Stimulated activated memory B cell treated with anti-CD40 and anti-IgM and Interleukin-4, amounts not matched to agents 10 μg/mL and 1 μg/mL and 100 μg/mL, for 72 hours (primary cell): Measurements from ENCODE around the gene TRIM7.
A peak's percentile ranks its signal among the peaks of the same experiment; 100 is the strongest.
"Not testable (repeated sequence)": the region's sequence is repeated elsewhere in the genome, so short reads cannot be mapped to it uniquely, and the experiment has no call there.

Experiments
- ATAC-seq: fragments of 150-1000 bp; cut with Tn5 transposase; 2 replicates; pipeline ENCODE4 v1.10.0; 2021
- H3K27ac Mint-ChIP-seq: one replicate; pipeline ENCODE4 v1.8.0; 2022; ENCODE audit warnings: mild to moderate bottlenecking, mixed read lengths
- H3K27me3 Mint-ChIP-seq: one replicate; pipeline ENCODE4 v1.8.0; 2022; ENCODE audit warnings: mixed read lengths
- H3K36me3 Mint-ChIP-seq: one replicate; pipeline ENCODE4 v1.8.0; 2022; ENCODE audit warnings: mixed read lengths
- H3K4me1 Mint-ChIP-seq: one replicate; pipeline ENCODE4 v1.8.0; 2022; ENCODE audit warnings: mixed read lengths
- H3K4me3 Mint-ChIP-seq: one replicate; pipeline ENCODE4 v1.8.0; 2022; ENCODE audit warnings: mild to moderate bottlenecking, moderate library complexity, mixed read lengths
- H3K9me3 Mint-ChIP-seq: one replicate; pipeline ENCODE4 v1.8.0; 2022; ENCODE audit warnings: mixed read lengths

Gene TRIM7

DNA sequence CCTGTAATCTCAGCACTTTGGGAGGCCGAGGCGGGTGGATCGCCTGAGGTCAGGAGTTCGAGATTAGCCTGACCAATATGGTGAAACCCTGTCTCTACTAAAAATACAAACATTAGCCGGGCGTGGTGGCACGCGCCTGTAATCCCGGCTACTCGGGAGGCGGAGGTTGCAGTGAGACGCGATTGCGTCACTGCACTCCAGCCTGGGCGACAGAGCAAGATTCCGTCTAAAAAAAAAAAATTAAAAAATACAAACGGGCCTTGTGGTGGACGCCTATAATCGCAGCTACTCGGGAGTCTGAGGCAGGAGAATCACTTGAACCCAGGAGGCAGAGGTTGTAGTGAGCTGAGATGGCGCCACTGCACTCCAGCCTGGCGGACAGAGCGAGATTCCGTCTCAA, 4.0 kb upstream of the TRIM7 start:
- peaks cover 34% of the 10 kb centered on the region for H3K4me1 Mint-ChIP-seq
- not testable (repeated sequence) for H3K27ac Mint-ChIP-seq, H3K4me3 Mint-ChIP-seq, ATAC-seq, H3K36me3 Mint-ChIP-seq, H3K9me3 Mint-ChIP-seq
- peaks cover 17% of the 10 kb centered on the region for H3K27me3 Mint-ChIP-seq

DNA sequence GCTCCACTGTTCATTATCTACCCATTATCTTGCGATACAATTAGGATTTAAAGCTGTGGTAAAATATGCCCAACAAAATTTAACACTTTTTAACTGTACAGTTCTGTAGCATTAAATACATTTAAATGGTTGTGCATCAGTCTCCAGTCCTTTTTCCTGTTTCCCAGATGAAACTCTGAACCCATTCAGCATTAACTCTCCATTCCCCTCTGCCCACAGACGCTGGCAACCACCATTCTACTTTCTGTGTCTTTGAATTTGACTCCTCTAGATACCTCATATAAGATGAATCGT, 2.9 kb upstream of the TRIM7 start:
- H3K36me3 Mint-ChIP-seq: no peaks in the 10 kb centered on the region
- peak overlapping the region; percentile 82 for H3K4me3 Mint-ChIP-seq
- H3K27ac Mint-ChIP-seq: peak overlapping the region; percentile 59
- H3K9me3 Mint-ChIP-seq: no peaks in the 10 kb centered on the region
- ATAC-seq: no peak
- peaks cover 17% of the 10 kb centered on the region for H3K27me3 Mint-ChIP-seq
- H3K4me1 Mint-ChIP-seq: peaks cover 44% of the 10 kb centered on the region

DNA sequence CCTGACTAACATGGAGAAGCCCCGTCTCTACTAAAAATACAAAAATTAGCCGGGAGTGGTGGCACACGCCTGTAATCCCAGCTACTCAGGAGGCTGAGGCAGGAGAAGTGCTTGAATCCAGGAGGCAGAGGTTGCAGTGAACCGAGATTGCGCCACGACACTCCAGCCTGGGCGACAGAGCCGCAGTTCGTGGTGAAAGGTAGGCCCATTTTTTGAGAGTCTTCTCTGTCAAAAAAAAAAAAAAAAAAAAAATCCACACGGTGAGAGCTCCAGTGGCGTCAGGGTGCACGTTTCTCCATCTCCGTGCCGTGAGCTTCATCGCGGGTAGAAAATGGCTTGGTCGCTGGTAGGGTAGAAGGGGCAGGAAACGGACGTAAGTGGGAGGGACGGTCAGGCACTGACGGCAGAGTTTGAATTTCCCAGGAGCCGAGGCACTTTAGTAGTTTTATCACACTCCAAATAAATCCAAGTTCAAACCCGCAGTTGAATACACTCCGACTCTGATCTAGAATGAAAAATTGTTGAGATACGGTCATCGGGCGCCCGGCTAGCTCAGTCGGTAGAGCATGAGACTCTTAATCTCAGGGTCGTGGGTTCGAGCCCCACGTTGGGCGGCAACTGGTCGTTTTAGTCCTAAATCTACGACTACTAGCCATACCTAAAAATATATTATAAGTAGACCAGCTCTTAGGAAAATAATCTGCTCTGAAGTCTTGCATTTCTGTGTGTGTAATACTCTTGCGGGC, 2.4 kb upstream of the TRIM7 start:
- Mint-ChIP-seq H3K4me1 (peaks cover 44% of the 10 kb centered on the region), H3K27ac (peak overlapping the region; percentile 59), H3K9me3 (no peaks in the 10 kb centered on the region), H3K36me3 (no peaks in the 10 kb centered on the region), H3K27me3 (peaks cover 17% of the 10 kb centered on the region), H3K4me3 (peak overlapping the region; percentile 82)
- peak; percentile 72 for ATAC-seq

DNA sequence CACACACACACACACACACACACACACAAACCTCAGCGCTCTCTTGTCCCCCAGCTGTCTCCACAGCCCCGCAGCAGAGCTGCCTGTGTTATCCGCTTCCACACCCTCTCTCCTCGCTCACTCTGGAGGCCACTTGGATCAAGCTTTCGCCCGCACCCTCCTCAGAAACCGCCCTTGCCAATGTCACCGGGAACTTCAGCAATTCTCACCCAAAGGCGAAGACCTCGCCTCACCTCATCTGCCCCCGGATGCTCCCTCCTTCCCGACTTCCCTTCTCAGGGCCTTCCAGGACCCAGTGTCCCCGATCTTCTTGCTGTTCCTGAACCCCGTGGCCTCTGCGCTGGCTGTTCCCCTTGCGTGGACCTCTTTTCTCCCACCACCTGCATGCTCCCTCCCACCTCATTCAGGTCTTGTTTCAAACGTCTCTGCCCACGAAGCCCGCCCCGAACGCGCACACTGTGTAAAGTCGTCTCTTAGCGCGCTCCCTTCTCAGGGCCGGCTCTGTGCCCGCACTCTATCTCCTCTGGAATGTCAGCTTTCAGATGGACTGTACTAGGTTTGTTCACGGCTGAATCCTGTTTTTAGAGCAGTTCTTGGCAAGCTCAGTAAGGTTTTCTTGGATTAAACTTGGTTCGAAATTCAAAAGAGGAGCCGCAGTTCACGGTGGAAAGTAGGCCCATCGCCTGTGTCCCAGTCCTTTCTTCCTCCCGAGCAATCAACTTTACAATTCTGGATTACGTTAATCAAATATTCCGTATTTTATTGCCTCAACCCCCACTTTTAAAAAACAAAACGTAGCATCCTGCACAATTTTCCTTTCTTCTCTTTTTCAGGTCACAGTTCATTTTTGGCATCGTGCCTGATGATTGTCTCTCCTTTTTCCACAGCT, 1.0 kb upstream of the TRIM7 start:
- peak overlapping the region; percentile 59 for H3K27ac Mint-ChIP-seq
- peak overlapping the region; percentile 82 for H3K4me3 Mint-ChIP-seq
- H3K4me1 Mint-ChIP-seq: peaks cover 52% of the 10 kb centered on the region
- ATAC-seq: no peak
- H3K36me3 Mint-ChIP-seq: no peaks in the 10 kb centered on the region
- peaks cover 17% of the 10 kb centered on the region for H3K27me3 Mint-ChIP-seq
- no peaks in the 10 kb centered on the region for H3K9me3 Mint-ChIP-seq

DNA sequence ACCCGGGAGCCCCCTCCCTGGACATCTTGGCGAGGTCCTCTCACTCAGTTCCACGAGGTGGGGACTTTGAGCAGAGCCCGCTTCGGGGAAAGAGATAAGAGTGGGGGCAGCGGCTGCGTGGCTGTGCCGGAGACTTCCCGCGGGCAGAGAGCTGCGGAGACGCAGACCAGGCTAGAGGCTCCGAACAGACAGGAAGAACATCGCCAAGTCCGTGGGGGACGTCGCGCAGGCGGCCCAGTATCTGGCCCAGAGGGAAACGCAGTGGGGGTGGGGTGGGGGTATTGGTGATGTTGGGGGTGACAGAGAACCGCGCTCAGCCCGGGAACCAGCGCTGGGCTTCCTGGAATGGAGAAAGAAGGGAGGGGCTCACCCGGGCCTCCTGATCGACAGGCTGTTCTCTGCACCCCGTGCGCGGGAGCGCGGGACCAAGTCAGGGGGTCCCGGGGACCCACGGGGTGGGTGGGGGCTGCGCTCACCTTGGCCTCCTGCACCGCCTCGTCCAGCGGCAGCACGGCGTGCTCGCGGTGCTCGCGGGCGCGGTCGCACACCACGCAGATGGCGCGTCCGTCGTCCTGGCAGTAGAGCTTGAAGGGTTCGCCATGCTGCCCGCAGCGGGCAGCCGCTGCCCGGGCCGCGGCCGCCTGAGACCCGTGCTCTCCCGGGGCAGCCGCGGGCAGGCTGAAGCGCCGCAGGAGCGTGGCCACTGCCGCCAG, 727 bp downstream of the TRIM7 start:
- ATAC-seq: no peak
- Mint-ChIP-seq H3K27ac (peak overlapping the region; percentile 68), H3K4me3 (peak overlapping the region; percentile 79), H3K27me3 (peaks cover 17% of the 10 kb centered on the region), H3K36me3 (no peaks in the 10 kb centered on the region), H3K4me1 (peaks cover 69% of the 10 kb centered on the region), H3K9me3 (no peaks in the 10 kb centered on the region)

DNA sequence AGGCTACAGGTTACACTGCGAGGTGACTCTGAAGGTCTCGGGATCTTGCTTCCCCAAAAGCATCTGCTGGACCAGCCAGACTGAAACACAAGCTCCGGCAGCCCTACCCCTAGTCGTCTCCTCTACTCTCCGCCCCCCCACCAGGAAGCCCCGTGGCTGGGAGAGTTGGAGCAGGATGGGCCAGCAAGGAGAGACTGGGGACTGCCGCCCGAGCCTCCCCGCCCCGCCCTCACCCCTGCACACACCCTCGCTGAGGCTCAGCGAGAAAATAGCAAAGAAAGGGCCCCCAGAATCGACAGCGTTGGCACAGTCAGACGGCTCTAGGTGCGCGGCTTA, 1.3 kb downstream of the TRIM7 start:
- peaks cover 17% of the 10 kb centered on the region for H3K27me3 Mint-ChIP-seq
- peak overlapping the region; percentile 79 for H3K4me3 Mint-ChIP-seq
- no peaks in the 10 kb centered on the region for H3K9me3 Mint-ChIP-seq
- H3K36me3 Mint-ChIP-seq: no peaks in the 10 kb centered on the region
- ATAC-seq: no peak
- H3K27ac Mint-ChIP-seq: peak overlapping the region; percentile 68
- peaks cover 74% of the 10 kb centered on the region for H3K4me1 Mint-ChIP-seq

DNA sequence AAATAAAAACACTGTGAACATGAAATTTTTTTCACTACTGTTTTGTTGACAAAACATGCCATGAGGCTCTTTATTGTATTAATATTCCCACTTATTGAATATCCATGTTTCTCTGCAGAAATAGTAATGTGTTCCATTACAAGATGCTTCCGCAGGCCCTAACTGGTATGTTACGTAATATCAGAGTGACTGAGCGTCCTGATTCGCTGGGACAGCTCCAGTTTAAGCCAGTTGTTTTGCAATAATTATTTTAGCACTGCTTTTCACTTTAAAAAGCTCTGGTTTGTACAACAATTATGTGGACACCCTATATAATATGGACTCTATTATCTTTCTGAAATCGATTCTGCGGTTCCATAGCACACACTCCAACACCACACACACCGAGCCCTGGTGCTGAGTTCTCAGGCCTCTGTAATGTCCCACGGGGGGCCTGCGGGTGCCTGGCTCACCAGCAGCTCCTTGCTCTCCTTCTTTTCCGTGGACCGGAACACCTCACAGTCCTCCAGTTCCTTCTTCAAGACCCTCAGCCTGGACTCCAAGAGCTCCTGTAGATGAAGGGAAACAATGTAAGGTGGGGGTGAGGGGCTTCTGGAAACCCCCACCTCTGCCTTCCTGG, 1.8 kb downstream of the TRIM7 start:
- Mint-ChIP-seq H3K36me3 (no peaks in the 10 kb centered on the region), H3K4me1 (peaks cover 77% of the 10 kb centered on the region), H3K9me3 (no peaks in the 10 kb centered on the region), H3K27me3 (peaks cover 17% of the 10 kb centered on the region), H3K4me3 (peak overlapping the region; percentile 79), H3K27ac (peak overlapping the region; percentile 68)
- ATAC-seq: no peak

DNA sequence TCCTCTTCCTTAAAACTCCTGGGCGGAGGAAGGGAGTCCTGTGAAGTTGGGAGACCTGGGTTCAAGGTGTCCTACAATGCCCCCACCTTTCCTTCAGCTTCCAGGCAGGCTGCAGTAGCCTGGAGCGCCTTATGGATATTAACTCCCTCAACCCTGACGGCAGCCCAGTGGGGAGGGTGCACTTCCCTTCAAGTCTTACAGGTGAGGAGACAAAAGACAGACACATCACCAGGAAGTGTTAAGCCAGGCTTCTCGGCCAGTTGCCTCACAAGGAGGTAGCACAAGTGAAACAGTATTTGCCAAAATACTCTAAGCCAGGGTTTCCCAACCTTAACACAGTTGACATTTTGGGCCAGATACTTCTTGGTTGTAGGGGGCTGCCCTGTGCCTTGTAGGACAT, 4.2 kb downstream of the TRIM7 start:
- ATAC-seq: no peak
- peak overlapping the region; percentile 83 for H3K27ac Mint-ChIP-seq
- no peaks in the 10 kb centered on the region for H3K36me3 Mint-ChIP-seq
- no peak overlapping the region for H3K4me3 Mint-ChIP-seq
- no peaks in the 10 kb centered on the region for H3K9me3 Mint-ChIP-seq
- H3K4me1 Mint-ChIP-seq: peaks cover 66% of the 10 kb centered on the region
- H3K27me3 Mint-ChIP-seq: peaks cover 5% of the 10 kb centered on the region

DNA sequence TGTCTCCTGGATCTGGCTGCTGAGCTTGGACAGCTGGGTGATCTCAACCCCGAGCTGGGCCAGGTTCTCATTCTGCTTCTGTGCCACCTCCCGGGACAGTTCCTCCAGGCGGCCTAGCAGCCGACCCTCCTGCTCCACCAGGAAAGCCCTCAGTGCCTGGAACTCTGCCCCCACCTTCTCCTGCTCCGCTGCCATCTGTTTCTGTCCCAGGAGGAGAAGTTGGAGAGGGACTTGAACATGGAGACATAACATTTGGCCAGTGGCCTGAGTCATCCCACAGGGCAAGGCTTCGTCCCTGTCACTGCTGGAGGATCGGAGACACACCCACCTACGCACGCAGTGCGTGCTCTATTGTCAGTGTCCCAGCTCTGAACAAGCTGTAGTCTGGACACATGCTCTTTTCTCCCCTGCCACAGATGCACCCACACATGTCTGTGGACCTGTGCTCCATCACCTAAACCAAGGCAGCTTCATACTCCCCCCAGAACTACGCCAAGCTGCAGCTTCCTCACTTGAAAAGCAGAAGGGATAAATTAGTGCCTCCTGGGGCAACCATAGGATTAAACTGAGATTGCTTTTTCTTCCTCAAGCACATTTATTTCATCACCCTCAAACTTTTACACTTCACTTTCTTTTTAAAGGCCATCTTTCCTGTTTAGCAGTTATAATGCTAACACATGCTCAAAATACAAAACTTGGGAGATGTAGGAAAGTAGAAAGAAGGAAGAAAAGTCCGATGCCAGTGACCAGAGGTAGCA, 4.9 kb downstream of the TRIM7 start:
- Mint-ChIP-seq H3K36me3 (no peaks in the 10 kb centered on the region), H3K9me3 (no peaks in the 10 kb centered on the region), H3K4me1 (peaks cover 62% of the 10 kb centered on the region), H3K27ac (peak overlapping the region; percentile 83), H3K27me3 (no peaks in the 10 kb centered on the region), H3K4me3 (no peak overlapping the region)
- ATAC-seq: no peak

DNA sequence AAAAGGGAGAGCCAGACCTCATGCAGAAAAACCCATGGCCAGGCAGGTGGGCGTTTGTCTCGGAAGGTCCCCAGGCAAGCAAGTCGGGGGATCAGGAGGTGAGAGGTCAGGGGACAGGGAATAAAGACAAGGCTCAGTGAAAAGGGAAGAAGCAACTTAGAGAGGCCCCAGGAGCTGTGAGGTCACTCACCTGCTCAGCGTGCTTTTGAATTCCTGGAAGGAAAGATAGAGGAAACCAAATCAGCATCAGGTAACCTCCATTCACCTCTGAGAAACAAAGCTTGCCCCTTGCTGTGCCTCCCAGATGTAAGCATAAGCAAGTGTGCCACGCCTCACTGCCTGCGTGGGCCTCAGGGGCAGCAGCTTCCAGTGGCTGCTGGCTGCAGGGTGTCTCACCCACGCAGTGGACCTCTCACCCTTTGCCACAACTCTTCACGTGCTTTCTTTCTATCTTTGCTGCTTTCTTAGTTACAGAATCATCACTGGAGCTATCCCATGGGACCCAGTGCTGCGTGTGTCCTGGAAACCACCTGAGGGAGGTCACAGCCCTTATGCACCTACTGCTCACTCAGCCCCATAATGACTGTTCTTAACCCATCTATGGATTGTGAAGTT, 6.0 kb downstream of the TRIM7 start:
- peaks cover 59% of the 10 kb centered on the region for H3K4me1 Mint-ChIP-seq
- H3K27ac Mint-ChIP-seq: peak overlapping the region; percentile 83
- ATAC-seq: peak; percentile 93
- no peaks in the 10 kb centered on the region for H3K36me3 Mint-ChIP-seq
- H3K9me3 Mint-ChIP-seq: no peaks in the 10 kb centered on the region
- peak overlapping the region; percentile 64 for H3K4me3 Mint-ChIP-seq
- no peaks in the 10 kb centered on the region for H3K27me3 Mint-ChIP-seq

DNA sequence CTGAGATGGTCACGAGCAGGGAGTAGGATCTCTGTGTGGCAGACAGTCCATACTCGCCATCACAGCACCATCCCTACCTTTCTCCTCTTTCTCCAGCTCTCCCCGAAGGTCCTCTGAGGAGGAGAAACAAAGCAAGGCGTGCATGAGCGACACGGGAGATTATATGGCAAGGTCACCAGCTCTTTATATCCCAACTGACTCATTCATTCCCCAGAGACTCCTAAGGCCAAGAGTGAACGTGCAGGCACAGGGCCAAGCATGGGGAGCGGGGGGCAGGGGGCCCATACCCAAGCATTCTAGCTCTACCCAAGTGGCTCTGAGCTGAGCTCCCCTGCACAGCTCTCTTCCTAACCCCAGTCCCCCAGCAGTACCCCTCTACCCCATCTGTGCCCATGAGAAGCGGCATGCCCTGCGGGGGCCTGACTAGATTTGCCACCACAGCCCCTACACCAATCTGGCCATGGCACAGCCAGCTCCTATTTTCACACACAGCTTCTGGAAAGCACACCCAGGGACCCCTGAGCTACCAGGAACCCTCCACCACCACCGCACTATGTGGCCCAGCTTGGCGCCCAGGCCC, 6.8 kb downstream of the TRIM7 start:
- Mint-ChIP-seq H3K36me3 (no peaks in the 10 kb centered on the region), H3K27ac (peak overlapping the region; percentile 83), H3K9me3 (no peaks in the 10 kb centered on the region), H3K4me1 (peaks cover 51% of the 10 kb centered on the region), H3K4me3 (peak overlapping the region; percentile 64), H3K27me3 (no peaks in the 10 kb centered on the region)
- ATAC-seq: no peak

DNA sequence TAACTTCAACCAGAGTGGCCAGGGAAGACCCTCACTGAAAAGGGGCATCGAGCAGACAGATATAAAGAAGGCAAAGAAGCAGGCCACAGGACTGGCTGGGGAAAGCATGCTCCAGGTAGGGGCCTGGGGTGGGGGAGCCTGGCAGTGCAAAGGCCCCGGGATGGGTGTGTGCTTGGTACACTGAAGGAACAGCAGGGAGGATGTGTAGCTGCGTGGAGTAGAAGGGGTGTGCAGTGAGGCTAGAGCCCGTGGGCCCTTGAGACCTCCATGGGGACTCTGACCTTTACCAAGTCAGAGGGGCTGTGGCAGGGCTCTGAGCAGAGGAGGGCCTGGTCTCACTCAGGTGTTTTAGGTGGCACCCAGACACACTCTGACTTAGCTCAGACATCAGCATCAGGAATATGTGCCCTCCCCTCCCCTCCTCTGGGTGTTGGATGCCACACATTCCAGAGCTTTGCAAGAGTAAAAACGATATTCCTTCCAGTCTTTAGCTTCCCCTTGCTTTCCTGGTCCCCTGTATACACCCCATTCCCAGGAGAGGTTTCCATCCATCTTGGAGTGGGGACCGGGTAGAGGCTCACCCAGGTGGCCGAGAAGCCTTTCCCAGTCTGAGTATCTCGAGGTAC, 7.6 kb downstream of the TRIM7 start:
- peak overlapping the region; percentile 8 for H3K4me3 Mint-ChIP-seq
- H3K9me3 Mint-ChIP-seq: no peaks in the 10 kb centered on the region
- peak overlapping the region; percentile 83 for H3K27ac Mint-ChIP-seq
- H3K4me1 Mint-ChIP-seq: peaks cover 55% of the 10 kb centered on the region
- ATAC-seq: no peak
- no peaks in the 10 kb centered on the region for H3K27me3 Mint-ChIP-seq
- H3K36me3 Mint-ChIP-seq: no peaks in the 10 kb centered on the region

DNA sequence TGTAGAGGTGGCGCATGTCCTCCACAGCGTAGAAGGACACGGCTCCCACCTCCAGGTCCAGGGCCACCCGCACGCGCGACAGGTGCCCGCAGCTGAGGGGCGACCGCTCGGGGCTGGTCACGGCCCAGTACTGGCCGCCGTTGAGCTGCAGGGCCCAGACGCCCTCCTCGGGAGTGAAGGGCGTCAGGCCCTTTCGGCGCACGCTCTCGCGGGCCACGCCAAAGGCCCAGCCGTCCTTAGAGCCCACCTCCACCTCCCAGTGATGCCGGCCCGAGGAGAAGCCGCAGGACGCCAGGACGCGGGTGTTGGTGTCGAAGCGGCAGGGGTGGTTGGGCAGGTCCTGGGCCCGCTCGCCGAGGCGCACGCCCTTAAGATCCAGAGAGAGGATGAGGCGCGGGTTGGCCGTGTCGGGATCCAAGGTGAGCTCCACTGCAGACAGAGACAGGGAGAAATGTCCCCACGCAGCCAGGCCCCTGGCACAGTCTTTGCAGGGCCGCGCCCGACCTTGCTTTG, 9.7 kb downstream of the TRIM7 start:
- Mint-ChIP-seq H3K36me3 (no peaks in the 10 kb centered on the region), H3K27me3 (no peaks in the 10 kb centered on the region), H3K9me3 (no peaks in the 10 kb centered on the region), H3K4me3 (no peak overlapping the region), H3K4me1 (peaks cover 58% of the 10 kb centered on the region), H3K27ac (no peak overlapping the region)
- no peak for ATAC-seq
